Measurements from ENCODE around the gene KRTAP4-3. TPM values are rescaled to one million over a fixed set of nuclear protein-coding genes. Genes with fewer than 3 reads are reported as not detected.
"Not testable (repeated sequence)": the region's sequence is repeated elsewhere in the genome, so short reads cannot be mapped to it uniquely, and the experiment has no call there.

The KRTAP4-3 gene
- total RNA-seq, 5 donors from 2014 or later (not counting 1 experiment from before 2014, with no cell fraction given) = not detected

DNA sequence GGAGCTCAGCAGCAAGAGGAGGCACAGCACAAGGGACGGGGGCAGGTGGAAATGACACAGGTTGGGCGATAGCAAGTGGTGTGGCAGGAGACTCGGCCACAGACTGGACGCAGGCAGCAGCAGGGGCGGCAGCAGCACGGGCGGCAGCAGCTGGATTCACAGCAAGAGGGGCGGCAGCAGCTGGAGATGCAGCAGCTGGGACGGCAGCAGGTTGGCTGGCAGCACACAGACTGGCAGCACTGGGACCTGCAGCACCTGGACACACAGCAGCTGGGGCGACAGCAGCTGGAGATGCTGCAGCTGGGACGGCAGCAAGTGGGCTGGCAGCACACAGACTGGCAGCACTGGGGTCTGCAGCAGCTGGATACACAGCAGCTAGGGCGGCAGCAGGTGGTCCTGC is 28.2 kb downstream of the KRTAP4-3 start:
- CTCF ChIA-PET; H3K9me3 ChIP-seq; H3K4me3 Mint-ChIP-seq; H3K36me3 ChIP-seq (ENCODE audit: control insufficient read depth in 2 of 2, extremely low read depth in 1 of 2, insufficient read depth in 1 of 2, low read length in 1 of 2); DNase-seq; ATAC-seq (replicated peaks in 1 of 4); H3K4me1 ChIP-seq (ENCODE audit: control insufficient read depth in 1 of 2, extremely low read depth in 1 of 2, insufficient read depth in 2 of 2, low read length in 2 of 2); H3K4me1 Mint-ChIP-seq; POLR2A ChIA-PET; H3K27ac Mint-ChIP-seq; H3K27ac ChIP-seq (ENCODE audit: low read length); H3K27me3 ChIP-seq (replicated peaks in 1 of 2; ENCODE audit: control insufficient read depth in 2 of 2, extremely low read depth in 1 of 2, insufficient read depth in 2 of 2, low read length in 1 of 2); H3K27me3 Mint-ChIP-seq: not testable (repeated sequence)
- Mint-ChIP-seq H3K36me3 (peaks cover 12% of the 10 kb centered on the region), H3K9me3 (peaks cover 27 to 34% (median 28%) of the 10 kb centered on the region in 3 donors)
- WGBS (ENCODE audit: insufficient coverage) = 87% methylated on average over 12 of the region's 12 CpGs
- H3K4me3 ChIP-seq (ENCODE audit: control insufficient read depth in 1 of 2, extremely low read depth in 1 of 2, low read length in 1 of 2) = peak overlapping the region in 1 of 2 donors; percentile 3

DNA sequence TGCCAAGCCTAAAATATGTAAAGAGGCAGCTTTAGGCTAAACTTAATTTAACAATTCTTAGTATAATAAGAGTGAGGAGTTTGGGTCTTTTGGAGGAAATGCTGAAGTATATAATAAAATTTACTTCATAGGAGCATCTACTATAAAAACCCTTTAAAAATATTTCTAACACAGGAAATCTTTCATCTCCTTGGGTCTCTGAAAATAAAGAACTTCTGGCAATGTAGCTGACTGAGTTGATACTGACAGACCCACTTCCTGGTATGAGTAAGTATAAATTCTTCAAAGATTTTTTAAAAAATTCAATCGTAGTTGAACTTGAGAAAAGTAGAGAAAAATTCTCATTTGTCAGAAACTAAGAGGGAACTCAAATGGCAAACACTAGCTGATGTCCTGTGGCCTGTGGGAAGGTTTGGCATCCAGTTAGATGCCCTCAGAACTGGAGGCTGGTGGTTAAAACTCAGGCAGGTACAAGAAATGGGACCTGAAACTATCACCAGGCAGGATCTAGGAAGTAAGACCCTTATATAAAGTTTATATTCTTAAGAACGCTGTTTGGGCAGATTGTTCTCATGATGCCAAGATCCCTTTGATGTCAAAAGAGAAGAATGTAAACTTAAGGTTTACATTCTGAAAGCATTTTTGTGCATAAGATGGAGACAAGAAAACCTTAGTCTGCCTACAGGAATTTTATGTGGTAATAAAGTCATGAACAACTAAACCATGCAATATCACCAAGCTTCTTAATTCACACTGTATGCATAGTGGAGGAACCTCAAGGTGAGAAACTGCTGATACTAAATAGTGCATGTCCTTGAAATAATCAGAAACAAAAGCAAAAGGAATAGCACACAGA is 33.9 kb downstream of the KRTAP4-3 start:
- peak overlapping the region; percentile 54 to 69 for H3K27ac Mint-ChIP-seq
- Histone ChIP-seq H3K4me1 (ENCODE audit: control insufficient read depth in 1 of 2, extremely low read depth in 1 of 2, insufficient read depth in 2 of 2, low read length in 2 of 2) (peaks cover 5 to 14% of the 10 kb centered on the region in 2 experiments), H3K4me3 (ENCODE audit: control insufficient read depth in 1 of 2, extremely low read depth in 1 of 2, low read length in 1 of 2) (no peak overlapping the region), H3K36me3 (ENCODE audit: control insufficient read depth in 2 of 2, extremely low read depth in 1 of 2, insufficient read depth in 1 of 2, low read length in 1 of 2) (no peaks in the 10 kb centered on the region), H3K9me3 (no peaks in the 10 kb centered on the region), H3K27me3 (replicated peaks in 1 of 2; ENCODE audit: control insufficient read depth in 2 of 2, extremely low read depth in 1 of 2, insufficient read depth in 2 of 2, low read length in 1 of 2) (no peaks in the 10 kb centered on the region), H3K27ac (ENCODE audit: low read length) (peak overlapping the region; percentile 40)
- no peaks in the 10 kb centered on the region for H3K27me3 Mint-ChIP-seq
- no CpG with 5 or more reads among the region's 2 CpGs for WGBS (ENCODE audit: insufficient coverage)
- peak overlapping the region in 1 of 3 donors; percentile 45 for H3K4me3 Mint-ChIP-seq
- POLR2A ChIA-PET = interaction anchor here in 1 of 2 donors (1.0 kb wide), 1 partner anchor 554 kb away, joined by 3 read pairs; no protein-coding TSS in a partner anchor
- CTCF ChIA-PET = interaction anchor here in 1 of 2 donors (1.0 kb wide), 1 partner anchor 10 kb away, joined by 3 read pairs; the partner anchor contains the start of gene KRTAP4-12
- peaks cover 4 to 6% (median 5%) of the 10 kb centered on the region in 3 donors for H3K9me3 Mint-ChIP-seq
- DNase-seq (peak in 1 of 35 experiments; percentile 21), ATAC-seq (replicated peaks in 1 of 4) (peak in 2 of 4 experiments; percentile 58 to 79)
- H3K4me1 Mint-ChIP-seq = peaks cover 3 to 46% (median 25%) of the 10 kb centered on the region in 3 donors
- peaks cover 3% of the 10 kb centered on the region for H3K36me3 Mint-ChIP-seq

DNA sequence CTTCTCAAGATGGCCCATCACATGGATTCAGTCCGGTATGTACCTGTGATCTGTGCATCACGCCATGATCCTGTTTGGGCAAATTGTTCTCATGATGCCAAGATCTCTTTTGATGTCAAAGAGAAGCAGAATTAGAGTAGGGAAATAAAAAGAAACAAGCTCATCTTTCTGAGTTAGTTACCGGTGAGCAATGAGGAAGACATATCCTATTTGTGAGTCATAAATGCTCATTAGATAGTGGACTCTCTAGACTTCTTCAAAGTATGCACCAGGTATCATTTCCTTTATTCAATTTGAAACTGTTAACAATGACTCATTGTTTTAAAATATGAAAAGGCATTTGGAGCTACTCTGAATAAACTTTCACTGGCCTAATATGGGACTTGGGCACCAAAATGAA is 36.0 kb downstream of the KRTAP4-3 start:
- Histone ChIP-seq H3K27ac (ENCODE audit: low read length) (no peak overlapping the region), H3K27me3 (replicated peaks in 1 of 2; ENCODE audit: control insufficient read depth in 2 of 2, extremely low read depth in 1 of 2, insufficient read depth in 2 of 2, low read length in 1 of 2) (no peaks in the 10 kb centered on the region), H3K9me3 (no peaks in the 10 kb centered on the region), H3K36me3 (ENCODE audit: control insufficient read depth in 2 of 2, extremely low read depth in 1 of 2, insufficient read depth in 1 of 2, low read length in 1 of 2) (no peaks in the 10 kb centered on the region), H3K4me3 (ENCODE audit: control insufficient read depth in 1 of 2, extremely low read depth in 1 of 2, low read length in 1 of 2) (no peak overlapping the region), H3K4me1 (ENCODE audit: control insufficient read depth in 1 of 2, extremely low read depth in 1 of 2, insufficient read depth in 2 of 2, low read length in 2 of 2) (peaks cover 5 to 14% of the 10 kb centered on the region in 2 experiments)
- no peaks in the 10 kb centered on the region for H3K36me3 Mint-ChIP-seq
- no peak overlapping the region for H3K27ac Mint-ChIP-seq
- WGBS (ENCODE audit: insufficient coverage) = no CpG with 5 or more reads among the region's 3 CpGs
- peaks cover 3 to 50% (median 34%) of the 10 kb centered on the region in 3 donors for H3K4me1 Mint-ChIP-seq
- no peak for DNase-seq
- no peak for ATAC-seq (replicated peaks in 1 of 4)
- ChIA-PET CTCF (no interaction called here), POLR2A (interaction anchor here in 1 of 2 donors (0.6 kb wide), 1 partner anchor 9 kb away, joined by 3 read pairs; no protein-coding TSS in a partner anchor)
- H3K9me3 Mint-ChIP-seq = peaks cover 0 to 2% (median 1%) of the 10 kb centered on the region in 3 donors
- no peaks in the 10 kb centered on the region for H3K27me3 Mint-ChIP-seq
- H3K4me3 Mint-ChIP-seq = no peak overlapping the region

DNA sequence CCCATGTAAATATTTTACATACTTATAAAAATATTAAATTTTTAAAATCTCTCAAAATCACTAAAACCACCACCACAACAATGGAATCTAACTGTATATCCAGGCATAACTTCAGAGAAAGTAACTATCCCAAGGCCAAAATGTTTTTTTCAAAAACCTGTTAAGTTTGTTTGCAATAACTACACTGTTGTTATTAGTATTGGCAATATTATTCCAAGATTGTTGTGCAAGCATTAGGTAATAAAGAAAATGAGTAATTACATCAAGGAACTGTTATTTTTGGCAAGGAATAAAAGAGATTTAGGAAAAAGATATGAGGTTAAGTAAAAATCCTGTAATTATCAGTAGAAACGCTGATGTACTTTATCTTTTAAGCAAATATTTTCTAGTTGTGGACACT is 40.6 kb downstream of the KRTAP4-3 start:
- no peaks in the 10 kb centered on the region for H3K9me3 ChIP-seq
- H3K27ac ChIP-seq (ENCODE audit: low read length) = no peak overlapping the region
- Mint-ChIP-seq H3K4me1 (peaks cover 32 to 72% (median 64%) of the 10 kb centered on the region in 3 donors), H3K27ac (no peak overlapping the region), H3K9me3 (peaks cover 0 to under 1% (median 0%) of the 10 kb centered on the region in 3 donors), H3K36me3 (no peaks in the 10 kb centered on the region), H3K27me3 (no peaks in the 10 kb centered on the region), H3K4me3 (no peak overlapping the region)
- no peak overlapping the region for H3K4me3 ChIP-seq (ENCODE audit: control insufficient read depth in 1 of 2, extremely low read depth in 1 of 2, low read length in 1 of 2)
- no CpG with 5 or more reads among the region's 1 CpG for WGBS (ENCODE audit: insufficient coverage)
- ChIA-PET POLR2A (no interaction called here), CTCF (no interaction called here)
- no peaks in the 10 kb centered on the region for H3K36me3 ChIP-seq (ENCODE audit: control insufficient read depth in 2 of 2, extremely low read depth in 1 of 2, insufficient read depth in 1 of 2, low read length in 1 of 2)
- peaks cover 13 to 21% of the 10 kb centered on the region in 2 experiments for H3K4me1 ChIP-seq (ENCODE audit: control insufficient read depth in 1 of 2, extremely low read depth in 1 of 2, insufficient read depth in 2 of 2, low read length in 2 of 2)
- no peak for DNase-seq
- ATAC-seq (replicated peaks in 1 of 4) = no peak
- no peaks in the 10 kb centered on the region for H3K27me3 ChIP-seq (replicated peaks in 1 of 2; ENCODE audit: control insufficient read depth in 2 of 2, extremely low read depth in 1 of 2, insufficient read depth in 2 of 2, low read length in 1 of 2)

DNA sequence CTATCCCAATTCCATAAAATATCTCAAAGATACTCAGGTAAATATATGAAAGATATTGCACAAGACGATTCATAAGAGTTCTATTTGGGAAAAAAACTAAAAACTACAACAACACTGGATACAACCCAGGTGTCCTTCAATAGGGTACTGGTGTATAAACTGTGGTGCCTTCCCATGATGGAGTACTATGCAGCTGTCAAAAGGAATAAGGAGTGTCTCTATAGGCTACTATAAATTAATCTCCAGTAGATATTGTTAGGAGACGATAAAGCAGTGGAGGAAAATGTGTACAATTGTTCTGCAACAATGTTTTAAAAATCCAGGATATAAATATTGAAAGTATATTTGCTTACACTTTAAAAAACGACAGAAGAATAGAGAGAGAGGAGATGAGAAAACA is 41.6 kb downstream of the KRTAP4-3 start:
- Mint-ChIP-seq H3K4me1 (peaks cover 32 to 65% (median 61%) of the 10 kb centered on the region in 3 donors), H3K4me3 (peak overlapping the region in 1 of 3 donors; percentile 51), H3K27me3 (no peaks in the 10 kb centered on the region), H3K36me3 (no peaks in the 10 kb centered on the region), H3K9me3 (peaks cover 0 to 3% (median 0%) of the 10 kb centered on the region in 3 donors), H3K27ac (peak overlapping the region in 1 of 2 donors; percentile 23)
- Histone ChIP-seq H3K4me1 (ENCODE audit: control insufficient read depth in 1 of 2, extremely low read depth in 1 of 2, insufficient read depth in 2 of 2, low read length in 2 of 2) (peaks cover 13 to 21% of the 10 kb centered on the region in 2 experiments), H3K4me3 (ENCODE audit: control insufficient read depth in 1 of 2, extremely low read depth in 1 of 2, low read length in 1 of 2) (no peak overlapping the region), H3K36me3 (ENCODE audit: control insufficient read depth in 2 of 2, extremely low read depth in 1 of 2, insufficient read depth in 1 of 2, low read length in 1 of 2) (no peaks in the 10 kb centered on the region), H3K9me3 (no peaks in the 10 kb centered on the region), H3K27me3 (replicated peaks in 1 of 2; ENCODE audit: control insufficient read depth in 2 of 2, extremely low read depth in 1 of 2, insufficient read depth in 2 of 2, low read length in 1 of 2) (no peaks in the 10 kb centered on the region), H3K27ac (ENCODE audit: low read length) (no peak overlapping the region)
- POLR2A ChIA-PET = no interaction called here
- ATAC-seq (replicated peaks in 1 of 4) (no peak), DNase-seq (no peak)
- CTCF ChIA-PET = no interaction called here
- WGBS (ENCODE audit: insufficient coverage) = no CpG with 5 or more reads among the region's 3 CpGs

DNA sequence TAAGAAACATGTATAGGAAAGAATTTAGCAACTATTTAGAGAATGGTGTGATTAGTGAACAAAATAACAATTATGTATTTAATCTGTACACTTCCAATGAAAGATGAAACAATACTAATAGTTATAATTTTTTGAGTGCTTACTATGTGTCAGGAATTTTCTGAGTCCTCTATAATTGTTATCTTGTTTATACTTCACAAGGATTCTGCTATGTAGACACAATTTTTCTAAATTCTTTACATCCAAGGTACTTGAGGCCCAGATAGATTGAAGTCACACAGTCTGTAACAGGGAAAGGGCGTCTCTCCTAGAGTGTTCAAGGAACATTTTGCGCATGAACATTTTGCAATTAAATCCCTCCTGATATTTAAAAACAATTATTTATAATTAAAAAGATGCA is 43.0 kb downstream of the KRTAP4-3 start:
- no peak overlapping the region for H3K27ac ChIP-seq (ENCODE audit: low read length)

More for the DNA sequence above, 43.0 kb downstream of the KRTAP4-3 start:
- Histone ChIP-seq H3K27me3 (replicated peaks in 1 of 2; ENCODE audit: control insufficient read depth in 2 of 2, extremely low read depth in 1 of 2, insufficient read depth in 2 of 2, low read length in 1 of 2) (no peaks in the 10 kb centered on the region), H3K4me3 (ENCODE audit: control insufficient read depth in 1 of 2, extremely low read depth in 1 of 2, low read length in 1 of 2) (no peak overlapping the region), H3K9me3 (no peaks in the 10 kb centered on the region), H3K4me1 (ENCODE audit: control insufficient read depth in 1 of 2, extremely low read depth in 1 of 2, insufficient read depth in 2 of 2, low read length in 2 of 2) (peaks cover 17 to 24% of the 10 kb centered on the region in 2 experiments), H3K36me3 (ENCODE audit: control insufficient read depth in 2 of 2, extremely low read depth in 1 of 2, insufficient read depth in 1 of 2, low read length in 1 of 2) (no peaks in the 10 kb centered on the region)
- no CpG with 5 or more reads among the region's 2 CpGs for WGBS (ENCODE audit: insufficient coverage)
- no peaks in the 10 kb centered on the region for H3K27me3 Mint-ChIP-seq
- CTCF ChIA-PET = interaction anchor here in 1 of 2 donors (1.1 kb wide), 1 partner anchor 8 kb away, joined by 3 read pairs; no protein-coding TSS in a partner anchor
- peak overlapping the region in 1 of 3 donors; percentile 76 for H3K4me3 Mint-ChIP-seq
- no peak for DNase-seq
- ATAC-seq (replicated peaks in 1 of 4) = no peak
- POLR2A ChIA-PET = no interaction called here
- H3K36me3 Mint-ChIP-seq = no peaks in the 10 kb centered on the region
- peaks cover 40 to 65% (median 64%) of the 10 kb centered on the region in 3 donors for H3K4me1 Mint-ChIP-seq
- peaks cover 0 to 3% (median 0%) of the 10 kb centered on the region in 3 donors for H3K9me3 Mint-ChIP-seq
- no peak overlapping the region for H3K27ac Mint-ChIP-seq

Measured in T-cell (primary cell).